Breast epithelium (tissue), 4 donors: Measurements from ENCODE around the gene ZP4. TPM values are rescaled to one million over a fixed set of nuclear protein-coding genes. Genes with fewer than 3 reads are reported as not detected.
"Not testable (repeated sequence)": the region's sequence is repeated elsewhere in the genome, so short reads cannot be mapped to it uniquely, and the experiment has no call there.

Source experiments
- DNase-seq, 2 donors: peaks; one replicate each; pipeline ENCODE4 v3.0.0-alpha.2; 2019; ENCODE audit warnings: low spot score in 2 of 2
- H3K27ac ChIP-seq, 2 donors: fragments of 200-600 bp; sonication (generic) in 1 of 2; one replicate each; pipeline ENCODE4 v1.5.1; 2016 to 2019; ENCODE audit warnings: mild to moderate bottlenecking in 1 of 2
- H3K27me3 ChIP-seq, 2 donors: fragments of 200-600 bp; sonication (generic) in 1 of 2; one replicate each; pipeline versions ENCODE4 v1.5.1 to v1.6.0; 2017 to 2019; ENCODE audit warnings: control low read depth in 1 of 2, mild to moderate bottlenecking in 1 of 2
- H3K36me3 ChIP-seq: fragments of 200-600 bp; one replicate; pipeline ENCODE4 v1.5.1; 2019
- H3K4me1 ChIP-seq, 2 donors: fragments of 200-600 bp; sonication (generic); one replicate each; pipeline ENCODE4 v1.5.1; 2016 to 2019; ENCODE audit warnings: control low read depth in 1 of 2
- H3K4me3 ChIP-seq, 3 donors: fragments of 200-600 bp; sonication (generic); 1 replicate in 2 of 3; 2 replicates in 1 of 3; pipeline ENCODE4 v1.5.1; 2016 to 2019; ENCODE audit warnings: mild to moderate bottlenecking in 3 of 3, moderate library complexity in 2 of 3
- H3K9me3 ChIP-seq, 2 donors: fragments of 200-600 bp; sonication (generic) in 1 of 2; one replicate each; pipeline ENCODE4 v1.5.1; 2016 to 2019; ENCODE audit warnings: control low read depth in 1 of 2
- CTCF ChIP-seq, 3 donors: fragments of 450-650 bp; IDR thresholded peaks; one replicate each; pipeline ENCODE4 v1.5.1; 2016 to 2017; ENCODE audit warnings: antibody characterized with exemption in 3 of 3, mild to moderate bottlenecking in 3 of 3, moderate library complexity in 3 of 3
- POLR2A ChIP-seq: fragments of 450-650 bp; IDR thresholded peaks from one replicate; pipeline ENCODE4 v1.6.1; 2016; ENCODE audit warnings: antibody characterized with exemption, mild to moderate bottlenecking, moderate library complexity
- POLR2AphosphoS5 ChIP-seq, 3 donors: sonication (generic); formaldehyde crosslinking; IDR thresholded peaks; one replicate each; pipeline ENCODE4 v1.6.1; 2017; ENCODE audit warnings: antibody characterized with exemption in 3 of 3
- intact Hi-C: fragments of 100-400 bp; cut with DNase I; formaldehyde crosslinking; loops from one replicate; pipeline ENCODE4 v1.15.1; 2023; ENCODE audit warnings: low total_unique reads
- total RNA-seq, 3 donors: library from RNA; depleted of rRNA; stranded (reverse); fragments of >200 nt; gene quantifications; one replicate each; pipeline ENCODE4 v1.1.0, GENCODE V29; 2016

Gene ZP4
- total RNA-seq, 3 donors from 2014 or later, result not detected

DNA sequence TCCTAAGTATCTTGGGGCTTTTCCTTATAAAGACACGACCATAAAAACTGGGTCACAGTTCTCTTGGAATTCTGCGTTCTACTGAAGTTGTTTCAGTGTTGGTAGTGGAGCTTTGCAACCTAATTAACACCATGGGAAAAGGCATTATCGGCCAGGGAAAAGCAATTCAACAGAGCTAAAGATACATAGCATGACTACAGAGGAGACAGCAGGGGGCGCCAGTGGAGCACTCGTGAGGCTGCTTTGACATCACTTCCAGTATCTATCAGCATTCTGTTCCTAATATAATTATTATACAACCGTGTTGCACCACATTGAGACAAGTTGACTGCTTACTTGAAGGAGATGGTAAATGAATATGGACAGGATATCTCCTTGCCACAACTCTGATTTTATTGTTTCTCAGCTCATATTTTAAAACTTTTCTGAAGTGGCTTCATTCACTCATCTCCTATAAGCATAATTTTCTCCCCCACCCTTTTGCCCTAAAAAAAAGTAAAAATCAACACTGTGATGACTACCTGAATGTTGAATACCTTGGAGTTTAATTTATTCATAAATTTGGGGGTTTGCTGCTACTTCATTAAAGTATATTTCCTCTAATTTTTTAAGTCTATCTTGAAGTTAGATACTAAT lies 39.4 kb downstream of the ZP4 start:
- no peak overlapping the region for H3K4me3 ChIP-seq
- no peaks in the 10 kb centered on the region for H3K4me1 ChIP-seq
- H3K36me3 ChIP-seq, result no peaks in the 10 kb centered on the region
- no peak for DNase-seq
- no peaks in the 10 kb centered on the region for H3K27me3 ChIP-seq
- no peak overlapping the region for H3K27ac ChIP-seq
- H3K9me3 ChIP-seq, result no peaks in the 10 kb centered on the region
- intact Hi-C loops, result no loop called here
- TF ChIP-seq POLR2A (no peak), POLR2AphosphoS5 (IDR thresholded peaks at IDR 0.05) (no peak), CTCF (IDR thresholded peaks at IDR 0.05) (no peak)

DNA sequence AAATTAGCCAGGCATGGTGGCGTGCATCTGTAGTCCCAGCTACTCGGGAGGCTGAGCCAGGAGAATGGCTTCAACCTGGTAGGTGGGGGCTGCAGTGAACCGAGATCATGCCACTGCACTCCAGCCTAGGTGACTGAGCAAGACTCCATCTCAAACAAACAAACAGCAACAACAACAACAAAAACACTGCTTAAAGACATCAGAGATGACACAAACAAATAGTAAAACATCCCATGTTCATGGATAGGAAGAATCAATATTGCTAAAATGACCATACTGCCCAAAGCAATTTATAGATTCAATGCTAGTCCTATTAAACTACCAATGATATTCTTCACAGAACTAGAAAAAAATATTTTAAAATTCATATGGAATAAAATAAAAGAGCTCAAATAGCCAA lies 47.2 kb downstream of the ZP4 start:
- intact Hi-C loops, DNase-seq, H3K4me3 ChIP-seq, H3K27me3 ChIP-seq, H3K36me3 ChIP-seq, H3K27ac ChIP-seq, H3K4me1 ChIP-seq, H3K9me3 ChIP-seq: not testable (repeated sequence)

GRCh38 chr1:237841485-237841884 lies 49.2 kb downstream of the ZP4 start:
- Histone ChIP-seq H3K36me3 (no peaks in the 10 kb centered on the region), H3K4me1 (no peaks in the 10 kb centered on the region), H3K27ac (no peak overlapping the region), H3K9me3 (peaks cover 0 to 9% of the 10 kb centered on the region in 2 donors), H3K4me3 (no peak overlapping the region), H3K27me3 (no peaks in the 10 kb centered on the region)
- intact Hi-C loops, result no loop called here
- no peak for DNase-seq
- TF ChIP-seq POLR2A (no peak), CTCF (IDR thresholded peaks at IDR 0.05) (no peak), POLR2AphosphoS5 (IDR thresholded peaks at IDR 0.05) (no peak)

- no peak for TF ChIP-seq POLR2AphosphoS5 (IDR thresholded peaks at IDR 0.05)
- no peak for TF ChIP-seq CTCF (IDR thresholded peaks at IDR 0.05)
- no peak for TF ChIP-seq POLR2A
- Histone ChIP-seq H3K27ac (no peak overlapping the region), H3K4me3 (no peak overlapping the region), H3K9me3 (peaks cover 0 to 9% of the 10 kb centered on the region in 2 donors), H3K27me3 (no peaks in the 10 kb centered on the region), H3K36me3 (no peaks in the 10 kb centered on the region), H3K4me1 (no peaks in the 10 kb centered on the region)
- no peak for DNase-seq
- intact Hi-C loops, result no loop called here
These were observed 51.7 kb downstream of the ZP4 start for GRCh38 chr1:237838904-237839534.

DNA sequence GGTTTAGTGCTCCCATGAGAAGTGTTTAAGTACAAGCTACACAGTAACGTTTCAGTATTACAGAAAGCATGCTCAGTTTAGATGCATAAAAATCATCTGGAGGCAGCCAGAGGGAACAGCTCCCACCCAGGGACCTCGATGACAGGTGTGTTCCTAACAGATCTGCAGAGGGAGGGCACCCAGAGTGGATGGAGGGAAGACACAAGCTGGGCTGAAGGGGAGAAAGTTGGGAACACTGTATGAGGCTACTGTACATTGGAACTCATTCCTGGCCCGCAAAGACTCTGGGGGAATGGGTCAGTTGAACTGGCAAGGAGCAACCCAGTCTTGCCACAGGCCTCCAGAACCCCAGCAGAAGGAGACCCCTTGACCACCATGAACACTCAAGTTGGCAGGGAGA lies 52.4 kb downstream of the ZP4 start:
- peaks cover 0 to 7% of the 10 kb centered on the region in 2 donors for H3K9me3 ChIP-seq
- DNase-seq, result no peak
- no peaks in the 10 kb centered on the region for H3K4me1 ChIP-seq
- intact Hi-C loops, result no loop called here
- no peak overlapping the region for H3K27ac ChIP-seq
- TF ChIP-seq POLR2A (no peak), POLR2AphosphoS5 (IDR thresholded peaks at IDR 0.05) (no peak), CTCF (IDR thresholded peaks at IDR 0.05) (no peak)
- no peaks in the 10 kb centered on the region for H3K36me3 ChIP-seq
- no peaks in the 10 kb centered on the region for H3K27me3 ChIP-seq
- no peak overlapping the region for H3K4me3 ChIP-seq
